HUDEP-2 (cell line): ENCODE measurements around the gene TSPAN6.

Experiments used
- DNase-seq, 76 experiments: peaks; one replicate each; lab custom pipeline; 2025; ENCODE audit not compliant: unreplicated experiment in 76 of 76; lab: John Stamatoyannopoulos, UW

The TSPAN6 gene

GRCh38 chrX:100591256-100592051 lies 45.2 kb downstream of the TSPAN6 start:
- no peak for DNase-seq

- DNase-seq, result no peak
These were observed 48.7 kb downstream of the TSPAN6 start for GRCh38 chrX:100587861-100588260.

- no peak for DNase-seq
These were observed 49.9 kb downstream of the TSPAN6 start for GRCh38 chrX:100586747-100587146.

- DNase-seq, result no peak
These were observed 52.0 kb downstream of the TSPAN6 start, which contains the start of gene TNMD for GRCh38 chrX:100584611-100585010. Gene TNMD, plus strand, starts transcription at chrX:100584936. Its CDS starts 83 bp downstream, at chrX:100585019.
